Right atrium auricular region (tissue), 2 donors: Measurements from ENCODE around the gene DNAJC5. TPM values are rescaled to one million over a fixed set of nuclear protein-coding genes. Genes with fewer than 3 reads are reported as not detected.
A peak's percentile ranks its signal among the peaks of the same experiment; 100 is the strongest.

ENCODE experiments used
- DNase-seq: peaks from one replicate; pipeline ENCODE4 v3.0.0-alpha.2; 2019; ENCODE audit warnings: low spot score
- H3K27ac ChIP-seq, 2 donors: fragments of 200-600 bp; sonication (generic); 1 replicate in 1 of 2; 2 replicates in 1 of 2; pipeline ENCODE4 v1.5.1; 2016 to 2019
- H3K27me3 ChIP-seq, 2 donors: fragments of 200-600 bp; sonication (generic); one replicate each; pipeline versions ENCODE4 v1.5.1 to v1.6.0; 2017 to 2019
- H3K36me3 ChIP-seq: fragments of 200-600 bp; sonication (generic); one replicate; pipeline ENCODE4 v1.5.1; 2016
- H3K4me1 ChIP-seq, 2 donors: fragments of 200-600 bp; sonication (generic); one replicate each; pipeline versions ENCODE4 v1.5.1 to v1.6.0; 2017 to 2019
- H3K4me3 ChIP-seq, 2 donors: fragments of 200-600 bp; sonication (generic); 1 replicate in 1 of 2; 2 replicates in 1 of 2; pipeline ENCODE4 v1.5.1; 2017 to 2019; ENCODE audit warnings: mild to moderate bottlenecking in 1 of 2, moderate library complexity in 1 of 2
- H3K9me3 ChIP-seq, 2 donors: fragments of 200-600 bp; sonication (generic); one replicate each; pipeline ENCODE4 v1.5.1; 2019
- microRNA counts, 2 donors: library from miRNA; unstranded; fragments of <30 nt; microRNA quantifications; one replicate each; lab custom pipeline; 2016 to 2017
- microRNA-seq, 2 donors: library from miRNA; unstranded; fragments of <30 nt; microRNA quantifications; one replicate each; pipeline ENCODE4, GENCODE V29; 2016 to 2017; ENCODE audit warnings: borderline number of aligned reads in 2 of 2, borderline replicate concordance in 1 of 2
- total RNA-seq, 2 donors: library from RNA; depleted of rRNA; stranded (reverse); fragments of >200 nt; gene quantifications; one replicate each; pipeline ENCODE4 v1.1.0, GENCODE V29; 2016
- TF ChIP-seq, protein P1 (sequence below), 2 donors: fragments of 200-600 bp; sonication (generic); IDR thresholded peaks; one replicate each; pipeline ENCODE4 v1.5.1; 2019; ENCODE audit warnings: antibody characterized with exemption in 2 of 2

Gene DNAJC5
- total RNA-seq, 2 donors from 2014 or later = 41.2 to 43.8 TPM

- Histone ChIP-seq H3K4me1 (peaks cover 0 to 45% of the 10 kb centered on the region in 2 donors), H3K4me3 (peak overlapping the region; percentile 46 to 71), H3K36me3 (peaks cover under 1% of the 10 kb centered on the region), H3K27me3 (no peaks in the 10 kb centered on the region), H3K9me3 (no peaks in the 10 kb centered on the region), H3K27ac (peak overlapping the region; percentile 77)
- DNase-seq = no peak
- TF ChIP-seq, protein P1, sequence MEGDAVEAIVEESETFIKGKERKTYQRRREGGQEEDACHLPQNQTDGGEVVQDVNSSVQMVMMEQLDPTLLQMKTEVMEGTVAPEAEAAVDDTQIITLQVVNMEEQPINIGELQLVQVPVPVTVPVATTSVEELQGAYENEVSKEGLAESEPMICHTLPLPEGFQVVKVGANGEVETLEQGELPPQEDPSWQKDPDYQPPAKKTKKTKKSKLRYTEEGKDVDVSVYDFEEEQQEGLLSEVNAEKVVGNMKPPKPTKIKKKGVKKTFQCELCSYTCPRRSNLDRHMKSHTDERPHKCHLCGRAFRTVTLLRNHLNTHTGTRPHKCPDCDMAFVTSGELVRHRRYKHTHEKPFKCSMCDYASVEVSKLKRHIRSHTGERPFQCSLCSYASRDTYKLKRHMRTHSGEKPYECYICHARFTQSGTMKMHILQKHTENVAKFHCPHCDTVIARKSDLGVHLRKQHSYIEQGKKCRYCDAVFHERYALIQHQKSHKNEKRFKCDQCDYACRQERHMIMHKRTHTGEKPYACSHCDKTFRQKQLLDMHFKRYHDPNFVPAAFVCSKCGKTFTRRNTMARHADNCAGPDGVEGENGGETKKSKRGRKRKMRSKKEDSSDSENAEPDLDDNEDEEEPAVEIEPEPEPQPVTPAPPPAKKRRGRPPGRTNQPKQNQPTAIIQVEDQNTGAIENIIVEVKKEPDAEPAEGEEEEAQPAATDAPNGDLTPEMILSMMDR (IDR thresholded peaks at IDR 0.05) = no peak
These were observed 84.3 kb downstream of the DNAJC5 start for GRCh38 chr20:63979229-63979556.

- TF ChIP-seq, protein P1 (IDR thresholded peaks at IDR 0.05) = no peak
- H3K4me1 ChIP-seq = peaks cover 0 to 45% of the 10 kb centered on the region in 2 donors
- H3K36me3 ChIP-seq = peaks cover 6% of the 10 kb centered on the region
- H3K4me3 ChIP-seq = peak within 1 kb of the TSS; percentile 46 to 71
- peak within 1 kb of the TSS; percentile 77 to 87 for H3K27ac ChIP-seq
- no peaks in the 10 kb centered on the region for H3K27me3 ChIP-seq
- DNase-seq = no peak
- no peaks in the 10 kb centered on the region for H3K9me3 ChIP-seq
These were observed 84.8 kb downstream of the DNAJC5 start, which contains the start of gene SAMD10 for GRCh38 chr20:63979557-63980316. Gene SAMD10 (minus strand): TSS chr20:63979642. CDS start chr20:63979467, 175 bp downstream.

DNA sequence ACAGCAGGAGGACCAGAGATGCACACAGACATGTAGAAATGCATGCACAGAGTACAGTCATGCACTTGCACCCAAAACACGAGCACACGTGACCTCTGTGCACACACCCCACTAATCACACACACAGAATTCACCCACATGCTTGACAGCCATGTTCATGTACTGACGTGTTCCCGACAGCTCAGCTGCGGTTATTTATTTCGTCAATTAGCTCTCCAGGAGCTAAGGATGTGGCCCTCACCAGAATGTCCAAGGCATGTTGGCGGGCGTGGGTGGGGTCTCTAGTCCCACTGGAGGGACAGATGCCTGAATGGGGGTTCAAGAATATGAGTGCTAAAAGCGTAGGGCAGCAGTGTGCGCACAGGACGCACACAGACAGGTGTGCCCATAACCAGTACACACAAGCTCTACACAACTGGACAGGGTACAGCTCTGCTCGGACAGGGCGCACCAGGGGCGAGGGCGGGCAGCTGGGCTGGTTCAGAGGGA is 85.4 kb downstream of the DNAJC5 start:
- peak overlapping the region; percentile 75 to 87 for H3K27ac ChIP-seq

GRCh38 chr20:63980806-63981728 is 86.1 kb downstream of the DNAJC5 start, which contains the start of gene PRPF6:
Gene PRPF6 (plus strand): TSS chr20:63981132. CDS start chr20:63981246, 114 bp downstream.
- TF ChIP-seq, protein P1 (IDR thresholded peaks at IDR 0.05) = peak; percentile 66 to 92
- peaks cover 19% of the 10 kb centered on the region for H3K36me3 ChIP-seq
- peak within 1 kb of the TSS; percentile 75 to 87 for H3K27ac ChIP-seq
- H3K27me3 ChIP-seq = no peaks in the 10 kb centered on the region
- H3K4me3 ChIP-seq = peak within 1 kb of the TSS; percentile 80 to 87
- H3K4me1 ChIP-seq = peaks cover 0 to 45% of the 10 kb centered on the region in 2 donors
- no peaks in the 10 kb centered on the region for H3K9me3 ChIP-seq
- peak; percentile 94 for DNase-seq

More for the DNA sequence above, 85.4 kb downstream of the DNAJC5 start:
- H3K4me3 ChIP-seq = peak overlapping the region; percentile 80 to 87
- peaks cover 0 to 45% of the 10 kb centered on the region in 2 donors for H3K4me1 ChIP-seq
- peaks cover 12% of the 10 kb centered on the region for H3K36me3 ChIP-seq
- H3K27me3 ChIP-seq = no peaks in the 10 kb centered on the region
- no peaks in the 10 kb centered on the region for H3K9me3 ChIP-seq
- no peak for DNase-seq
- TF ChIP-seq, protein P1 (IDR thresholded peaks at IDR 0.05) = no peak

- TF ChIP-seq, protein P1 (IDR thresholded peaks at IDR 0.05) = no peak
- H3K4me1 ChIP-seq = peaks cover 0 to 42% of the 10 kb centered on the region in 2 donors
- DNase-seq = no peak
These were observed 88.0 kb downstream of the DNAJC5 start for GRCh38 chr20:63982937-63983336.

More at GRCh38 chr20:63982937-63983336, 88.0 kb downstream of the DNAJC5 start:
- no peaks in the 10 kb centered on the region for H3K27me3 ChIP-seq
- H3K27ac ChIP-seq = no peak overlapping the region
- H3K9me3 ChIP-seq = no peaks in the 10 kb centered on the region
- H3K4me3 ChIP-seq = no peak overlapping the region
- peaks cover 36% of the 10 kb centered on the region for H3K36me3 ChIP-seq

MicroRNAs encoded within 50 kb of the gene (microRNA counts, 767-probe panel; counts per million panel counts)
- microRNA hsa-miR-1914-5p (lab: Ali Mortazavi, UCI) (0 to 31.0 counts per million in 2 donors), microRNA hsa-miR-647 (lab: Ali Mortazavi, UCI) (0 to 31.0 counts per million in 2 donors), microRNA hsa-miR-941 (lab: Ali Mortazavi, UCI) (0 to 31.0 counts per million in 2 donors)

Small RNAs within 50 kb of the gene (microRNA-seq; reads per million reads assigned to microRNA genes)
- gene MIR1914 (0 reads per million in 2 donors), gene MIR647 (0 reads per million in 2 donors), gene MIR941-1 (0 reads per million in 2 donors), gene MIR941-2 (0 reads per million in 2 donors), gene MIR941-3 (0 reads per million in 2 donors), gene MIR941-4 (0 reads per million in 2 donors), gene MIR941-5 (0 reads per million in 2 donors)

Other genes with a start within 250 kb of the DNAJC5 start
- gene STMN3, start 241.7 kb upstream of the DNAJC5 start, total RNA-seq = 10 to 100 TPM in 1 of 2 donors, 1 to 10 TPM in 1; 5.7 to 10.1 TPM
- gene RTEL1, start 236.8 kb upstream of the DNAJC5 start, total RNA-seq = 1 to 10 TPM; 4.8 to 9.2 TPM
- gene TNFRSF6B, start 198.5 kb upstream of the DNAJC5 start, total RNA-seq = 1 to 10 TPM; 1.2 to 3.8 TPM
- 10 to 100 TPM; 33.5 to 39.4 TPM for gene ARFRP1, start 187.2 kb upstream of the DNAJC5 start, total RNA-seq
- 10 to 100 TPM; 11.9 to 15.1 TPM for gene ZGPAT, start 187.1 kb upstream of the DNAJC5 start, total RNA-seq
- 1 to 10 TPM; 2.4 to 2.5 TPM for gene LIME1, start 158.5 kb upstream of the DNAJC5 start, total RNA-seq
- gene SLC2A4RG, start 155.3 kb upstream of the DNAJC5 start, total RNA-seq = 10 to 100 TPM; 30.1 to 30.7 TPM
- 10 to 100 TPM; 12.2 to 17.8 TPM for gene ZBTB46, start 63.9 kb upstream of the DNAJC5 start, total RNA-seq
- gene ABHD16B, start 33.6 kb upstream of the DNAJC5 start, total RNA-seq = not detected
- 10 to 100 TPM; 80.6 to 84.0 TPM for gene TPD52L2, start 29.9 kb upstream of the DNAJC5 start, total RNA-seq
- 10 to 100 TPM; 25.9 to 27.6 TPM for gene UCKL1, start 61.3 kb downstream of the DNAJC5 start, total RNA-seq
- 1 to 10 TPM; 7.0 to 8.3 TPM for gene ZNF512B, start 74.8 kb downstream of the DNAJC5 start, total RNA-seq
- gene SAMD10, start 84.5 kb downstream of the DNAJC5 start, total RNA-seq = 1 to 10 TPM; 3.1 to 3.7 TPM
- 10 to 100 TPM; 32.9 to 43.6 TPM for gene PRPF6, start 86.0 kb downstream of the DNAJC5 start, total RNA-seq
- gene C20orf204, start 141.1 kb downstream of the DNAJC5 start, total RNA-seq = under 1 TPM; 0.07 to 0.35 TPM
- gene SOX18, start 154.5 kb downstream of the DNAJC5 start, total RNA-seq = 10 to 100 TPM; 15.1 to 17.2 TPM
- gene TCEA2, start 168.1 kb downstream of the DNAJC5 start, total RNA-seq = 10 to 100 TPM; 17.8 to 25.5 TPM
- 10 to 100 TPM in 1 of 2 donors, 1 to 10 TPM in 1; 7.8 to 14.1 TPM for gene RGS19, start 184.4 kb downstream of the DNAJC5 start, total RNA-seq
- gene OPRL1, start 185.0 kb downstream of the DNAJC5 start, total RNA-seq = 1 to 10 TPM in 1 of 2 donors, under 1 TPM in 1; 0.75 to 1.4 TPM
- gene LKAAEAR1, start 189.3 kb downstream of the DNAJC5 start, total RNA-seq = not detected
- gene NPBWR2, start 212.4 kb downstream of the DNAJC5 start, total RNA-seq = not detected